H1 (cell line): ENCODE data around the gene FAM149B1. TPM values are rescaled to one million over a fixed set of nuclear protein-coding genes. Genes with fewer than 3 reads are reported as not detected.

Experiments
- CTCF ChIA-PET: fragments of 300-600 bp; sonication (Branson Sonifier 250); formaldehyde crosslinking; loops from one replicate; lab custom pipeline; 2021; ENCODE audit not compliant: partially characterized antibody; lab: Charles Lee
- POLR2A ChIA-PET: fragments of 300-600 bp; sonication (Branson Sonifier 250); formaldehyde crosslinking; loops from one replicate; lab custom pipeline; 2021; ENCODE audit warnings: inconsistent platforms; ENCODE audit not compliant: partially characterized antibody; lab: Charles Lee
- DNase-seq, 2 experiments: peaks; one replicate each; pipeline versions ENCODE4 v3.0.0 to v3.0.0-alpha.2; 2010 to 2022; ENCODE audit warnings: low spot score in 2 of 2, low read depth in 1 of 2, mixed read lengths in 1 of 2
- FAIRE-seq: peaks from 2 replicates; lab custom pipeline; 2011; peaks lifted over from hg19 to GRCh38; lab: Jason Lieb, UNC
- H2AFZ ChIP-seq: 2 replicates; pipeline ENCODE4 v1.8.1; 2012; ENCODE audit warnings: low read length, inconsistent platforms
- H2AK5ac ChIP-seq: 2 replicates; pipeline ENCODE4 v1.6.1; 2013; ENCODE audit warnings: low read depth, low read length
- H2BK120ac ChIP-seq: replicated peaks from 2 replicates; pipeline ENCODE3; 2013; ENCODE audit warnings: low read depth, low read length, inconsistent platforms
- H2BK12ac ChIP-seq: 2 replicates; pipeline ENCODE4 v1.6.1; 2013; ENCODE audit warnings: low read depth, low read length
- H2BK15ac ChIP-seq: 2 replicates; pipeline ENCODE4 v1.6.1; 2013; ENCODE audit warnings: low read length
- H2BK20ac ChIP-seq: 2 replicates; pipeline ENCODE4 v1.6.1; 2013; ENCODE audit warnings: low read length
- H2BK5ac ChIP-seq: 2 replicates; pipeline ENCODE4 v1.6.1; 2013; ENCODE audit warnings: low read depth, low read length
- H3K14ac ChIP-seq: 2 replicates; pipeline ENCODE4 v1.6.1; 2013; ENCODE audit warnings: inconsistent platforms; ENCODE audit not compliant: insufficient read length
- H3K18ac ChIP-seq: 2 replicates; pipeline ENCODE4 v1.6.1; 2013; ENCODE audit warnings: low read length; ENCODE audit errors: extremely low read depth
- H3K23ac ChIP-seq: 2 replicates; pipeline ENCODE4 v1.6.1; 2013; ENCODE audit warnings: inconsistent platforms; ENCODE audit not compliant: insufficient read length
- H3K23me2 ChIP-seq: 2 replicates; pipeline ENCODE4 v1.6.1; 2013; ENCODE audit warnings: low read depth, low read length
- H3K27ac ChIP-seq: 2 replicates; pipeline ENCODE4 v1.6.1; 2011; ENCODE audit warnings: low read depth, low read length, inconsistent platforms
- H3K27me3 ChIP-seq, 4 experiments: replicated peaks in 1 of 4; 1 replicate in 1 of 4; 2 replicates in 3 of 4; pipeline versions ENCODE4 v1.6.1 to v1.8.1; 2011 to 2013; ENCODE audit warnings: low read length in 3 of 4, mild to moderate bottlenecking in 3 of 4, inconsistent platforms in 2 of 4, mixed read lengths in 2 of 4, moderate library complexity in 1 of 4; ENCODE audit not compliant: control insufficient read depth in 3 of 4, insufficient read depth in 3 of 4; ENCODE audit errors: extremely low read depth in 1 of 4
- H3K36me3 ChIP-seq, 4 experiments: 2 replicates each; pipeline versions ENCODE4 v1.6.1 to v1.8.1; 2011 to 2013; ENCODE audit warnings: mild to moderate bottlenecking in 4 of 4, low read length in 3 of 4, moderate library complexity in 2 of 4, control low read depth in 1 of 4, inconsistent platforms in 1 of 4; ENCODE audit not compliant: insufficient read depth in 4 of 4, control insufficient read depth in 2 of 4
- H3K4ac ChIP-seq: replicated peaks from 2 replicates; pipeline ENCODE3; 2013; ENCODE audit warnings: low read length, low read depth, mixed read lengths, inconsistent platforms; ENCODE audit not compliant: insufficient read length
- H3K4me1 ChIP-seq, 4 experiments: replicated peaks in 1 of 4; 1 replicate in 1 of 4; 2 replicates in 3 of 4; pipeline versions ENCODE4 v1.6.1 to v1.8.1; 2011 to 2013; ENCODE audit warnings: low read length in 3 of 4, inconsistent platforms in 2 of 4, mixed read lengths in 1 of 4; ENCODE audit not compliant: insufficient read depth in 4 of 4, control insufficient read depth in 3 of 4
- H3K4me2 ChIP-seq, 2 experiments: 2 replicates each; pipeline versions ENCODE4 v1.6.1 to v1.8.1; 2011 to 2013; ENCODE audit warnings: low read depth in 2 of 2, low read length in 2 of 2, control low read depth in 1 of 2, inconsistent platforms in 1 of 2, mild to moderate bottlenecking in 1 of 2; ENCODE audit not compliant: insufficient read depth in 1 of 2
- H3K4me3 ChIP-seq, 4 experiments: fragments of 200-600, 300-600 bp in 1 of 4; sonication (generic), shearing (Covaris generic), sonication (Bioruptor Twin) in 1 of 4; 2 replicates each; pipeline versions ENCODE4 v1.5.1 to v1.8.1; 2011 to 2016; ENCODE audit warnings: low read length in 4 of 4, low read depth in 3 of 4, control low read depth in 2 of 4, inconsistent platforms in 2 of 4, mild to moderate bottlenecking in 2 of 4, mixed read lengths in 1 of 4, moderate library complexity in 1 of 4; ENCODE audit not compliant: insufficient read depth in 2 of 4; ENCODE audit errors: extremely low read depth in 1 of 4
- H3K56ac ChIP-seq: replicated peaks from 2 replicates; pipeline ENCODE3; 2013; ENCODE audit warnings: low read depth, mild to moderate bottlenecking, mixed read lengths, low read length, inconsistent platforms; ENCODE audit not compliant: insufficient read length
- H3K79me1 ChIP-seq: 2 replicates; pipeline ENCODE4 v1.6.1; 2013; ENCODE audit warnings: low read depth, low read length, control low read depth
- H3K79me2 ChIP-seq, 2 experiments: 2 replicates each; pipeline versions ENCODE4 v1.6.1 to v1.8.1; 2012 to 2013; ENCODE audit warnings: low read length in 2 of 2, mild to moderate bottlenecking in 2 of 2, inconsistent platforms in 1 of 2; ENCODE audit not compliant: insufficient read depth in 2 of 2, control insufficient read depth in 1 of 2
- H3K9ac ChIP-seq, 4 experiments: replicated peaks in 1 of 4; 1 replicate in 1 of 4; 2 replicates in 3 of 4; pipeline versions ENCODE4 v1.6.1 to v1.8.1; 2011 to 2013; ENCODE audit warnings: low read depth in 3 of 4, low read length in 3 of 4, control low read depth in 2 of 4, mild to moderate bottlenecking in 2 of 4, moderate library complexity in 2 of 4, inconsistent platforms in 1 of 4; ENCODE audit errors: extremely low read depth in 1 of 4
- H3K9me3 ChIP-seq, 2 experiments: 2 replicates each; pipeline versions ENCODE4 v1.6.1 to v1.8.1; 2012 to 2013; ENCODE audit warnings: mild to moderate bottlenecking in 2 of 2, moderate library complexity in 2 of 2, control low read depth in 1 of 2, inconsistent platforms in 1 of 2, low read depth in 1 of 2, low read length in 1 of 2, mixed read lengths in 1 of 2; ENCODE audit not compliant: insufficient read depth in 2 of 2
- H4K20me1 ChIP-seq, 2 experiments: replicated peaks in 1 of 2; 2 replicates each; pipeline versions ENCODE3 to v1.8.1; 2011 to 2013; ENCODE audit warnings: inconsistent platforms in 2 of 2, low read length in 2 of 2, mild to moderate bottlenecking in 1 of 2; ENCODE audit not compliant: insufficient read depth in 2 of 2, control insufficient read depth in 1 of 2
- H4K5ac ChIP-seq: 2 replicates; pipeline ENCODE4 v1.6.1; 2013; ENCODE audit warnings: low read length, low read depth, mixed read lengths, inconsistent platforms; ENCODE audit not compliant: insufficient read length
- H4K8ac ChIP-seq: 2 replicates; pipeline ENCODE4 v1.8.0; 2013; ENCODE audit warnings: mild to moderate bottlenecking, moderate library complexity, low read length, inconsistent platforms; ENCODE audit not compliant: insufficient read depth; ENCODE audit errors: extremely low read depth
- H4K91ac ChIP-seq: replicated peaks from 2 replicates; pipeline ENCODE3; 2013; ENCODE audit warnings: low read length, mixed read lengths, inconsistent platforms; ENCODE audit not compliant: insufficient read length
- KDM1A ChIP-seq: fragments of 200-600, 300-600 bp; sonication (generic); IDR thresholded peaks from 2 replicates; pipeline ENCODE4 v1.7.1; 2016; ENCODE audit warnings: mild to moderate bottlenecking, low read length, borderline replicate concordance
- WGBS, 2 experiments: shearing (Covaris generic) in 1 of 2; methylation state at CpG; one replicate each; pipeline versions ENCODE4 v1.1.6 to v1.1.7; 2013 to 2015; ENCODE audit warnings: low lambda C conversion rate in 2 of 2, mixed read lengths in 2 of 2, inconsistent platforms in 1 of 2, low coverage in 1 of 2, missing lambda C conversion rate in 1 of 2; ENCODE audit not compliant: insufficient replicate concordance in 2 of 2, insufficient coverage in 1 of 2, insufficient read length in 1 of 2; ENCODE audit errors: extremely low coverage in 1 of 2, missing lambda C conversion rate in 1 of 2; 5-methylcytosine and 5-hydroxymethylcytosine counted together
- polyA plus RNA-seq, 7 experiments: library from polyadenylated mRNA; depleted of rRNA in 3 of 7; stranded (reverse) in 5 of 7; unstranded in 2 of 7; fragments of >200 nt in 5 of 7; fragments of 200-250 nt in 2 of 7; gene quantifications; 1 replicate in 5 of 7; 2 replicates in 1 of 7; 4 replicates in 1 of 7; pipeline versions ENCODE4 v1.2.1 to v1.2.3, GENCODE V29; 2011 to 2013; ENCODE audit warnings: missing spikeins in 2 of 7, mixed read lengths in 2 of 7
- total RNA-seq: library from RNA; stranded (reverse); fragmentation: NEBNext Ultra II Directional; extraction: Animal tissue kit (Norgen Biotek cat#: 25700); gene quantifications from 2 replicates; pipeline ENCODE4 v1.2.1, GENCODE V29; 2021

FAM149B1 gene
- total and polyA plus RNA-seq, 2 of the 8 experiments (the other 6 are each of a cell fraction or from before 2014, with no cell fraction given): 16.8 to 21.9 TPM

DNA sequence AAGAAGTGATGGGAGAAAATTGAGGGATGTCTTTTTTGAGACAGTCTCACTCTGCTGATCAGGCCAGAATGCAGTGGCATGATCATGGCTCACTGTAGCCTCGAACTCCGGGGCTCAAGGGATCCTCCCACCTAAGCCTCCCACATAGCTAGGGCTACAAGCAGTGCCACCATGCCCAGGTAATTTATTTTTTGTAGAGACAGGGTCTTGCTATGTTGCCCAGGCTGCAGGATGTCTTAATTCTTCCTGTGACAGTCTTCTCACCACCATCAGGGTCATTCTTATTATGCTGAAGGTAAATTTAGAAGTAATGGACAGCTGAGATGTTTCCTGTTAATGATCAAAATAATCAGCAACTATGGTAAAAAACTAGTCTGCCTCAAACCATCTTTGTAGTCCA, 72.0 kb downstream of the FAM149B1 start:
- peaks cover 21 to 79% (median 51%) of the 10 kb centered on the region in 4 experiments for H3K36me3 ChIP-seq
- no peak for TF ChIP-seq KDM1A
- no peak overlapping the region for H3K4me3 ChIP-seq
- H3K18ac ChIP-seq: no peak overlapping the region
- POLR2A ChIA-PET: interaction anchor here (0.6 to 5.8 kb wide), 4 partner anchors 8 to 497 kb away, joined by 3 to 45 read pairs (median 6); partner anchors contain the start of gene MRPS16
- no peak overlapping the region for H3K23ac ChIP-seq
- no peak overlapping the region for H2AK5ac ChIP-seq
- no peak overlapping the region for H2BK120ac ChIP-seq
- no peak overlapping the region for H2AFZ ChIP-seq
- no peak overlapping the region for H3K56ac ChIP-seq
- CTCF ChIA-PET: no interaction called here
- no peak overlapping the region for H2BK5ac ChIP-seq
- H3K23me2 ChIP-seq: no peaks in the 10 kb centered on the region
- H3K4ac ChIP-seq: no peak overlapping the region
- H2BK20ac ChIP-seq: no peak overlapping the region
- no peak overlapping the region for H2BK15ac ChIP-seq
- peaks cover 3 to 13% of the 10 kb centered on the region in 2 experiments; a peak in 2 of 4 replicates for H3K79me2 ChIP-seq
- H3K4me1 ChIP-seq: no peaks in the 10 kb centered on the region; a peak in 2 of 7 replicates
- no peak overlapping the region for H3K14ac ChIP-seq
- peaks cover 4% of the 10 kb centered on the region in 2 experiments for H4K20me1 ChIP-seq
- no peak overlapping the region for H3K27ac ChIP-seq
- H4K91ac ChIP-seq: no peak overlapping the region
- H3K9ac ChIP-seq: no peak overlapping the region
- no peak for FAIRE-seq
- no peaks in the 10 kb centered on the region for H3K79me1 ChIP-seq
- no peaks in the 10 kb centered on the region for H3K27me3 ChIP-seq
- no peak for DNase-seq
- H2BK12ac ChIP-seq: no peak overlapping the region
- H3K4me2 ChIP-seq: no peak overlapping the region
- WGBS, 2 experiments: 93% methylated on average over 2 of the region's 2 CpGs; no CpG with 5 or more reads in 1 of the 2 experiments
- no peaks in the 10 kb centered on the region for H3K9me3 ChIP-seq
- H4K8ac ChIP-seq: no peak overlapping the region
- H4K5ac ChIP-seq: no peak overlapping the region
